ENCODE results near the gene RECK.

Gene RECK

DNA sequence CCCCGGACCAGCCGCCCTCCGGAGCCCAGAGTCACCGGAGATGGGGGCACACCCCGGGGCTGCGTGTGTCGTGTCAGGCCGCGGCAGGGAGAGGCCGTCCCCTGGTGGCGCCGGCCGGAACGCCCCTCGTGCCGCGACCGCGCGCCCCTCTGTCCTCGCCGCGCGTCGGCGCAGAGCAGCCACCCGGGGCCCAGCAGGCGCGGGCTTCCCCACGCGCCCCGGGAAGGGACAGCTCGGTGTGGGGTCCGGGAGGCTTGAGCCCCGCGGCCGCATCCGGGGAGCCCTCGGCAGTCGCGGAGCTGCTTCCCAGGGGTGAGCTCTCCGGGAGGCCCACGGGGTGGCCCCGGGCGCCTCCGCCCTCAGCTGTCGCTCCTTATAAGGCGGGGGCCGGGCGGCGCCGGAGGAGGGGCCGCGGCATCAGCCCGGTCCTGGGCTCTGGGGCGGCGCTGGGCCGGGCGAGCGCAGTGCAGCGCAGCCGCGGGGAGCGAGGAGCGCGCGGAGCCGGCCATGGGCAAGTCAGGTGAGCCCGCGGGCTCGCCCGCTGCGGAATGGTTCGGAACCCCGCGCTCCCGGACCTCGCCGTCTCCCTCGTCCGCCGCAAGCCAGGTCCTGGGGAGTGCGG, 99.7 kb downstream of the RECK start, which contains the start of gene GLIPR2:
Gene GLIPR2, plus strand, starts transcription at position 462 of the 622 bp plus-strand sequence. Its CDS starts 46 bp downstream, at position 508.
- peak within 1 kb of the TSS; percentile 69 for H3K4me3 ChIP-seq (ENCODE audit: low read depth, low read length)

DNA sequence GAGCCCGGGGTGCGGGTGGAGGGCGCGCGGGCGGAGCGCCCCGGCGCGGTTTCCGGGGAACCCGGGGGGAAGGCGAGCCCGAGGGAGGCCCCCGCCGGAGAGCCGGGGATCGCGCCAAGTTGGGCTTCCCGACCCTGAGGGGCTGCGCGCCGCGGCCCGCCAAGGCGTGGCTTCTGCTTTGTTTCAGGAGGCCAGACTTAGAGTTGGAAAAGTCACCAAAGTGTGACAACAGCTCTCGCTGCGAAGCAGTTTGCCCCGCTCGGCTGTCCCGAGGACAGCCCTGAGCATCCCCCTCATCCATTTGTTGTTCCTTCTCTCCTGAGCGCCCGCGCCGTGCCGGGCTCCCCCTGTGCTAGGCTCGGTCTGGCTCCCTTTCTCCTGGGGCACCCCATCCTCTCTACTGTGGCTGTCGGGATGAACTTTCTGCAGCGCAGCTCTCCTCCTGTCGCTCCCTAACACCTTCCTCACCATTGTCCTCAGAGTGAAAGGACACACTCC, 100.2 kb downstream of the RECK start:
- peak overlapping the region; percentile 69 for H3K4me3 ChIP-seq (ENCODE audit: low read depth, low read length)

DNA sequence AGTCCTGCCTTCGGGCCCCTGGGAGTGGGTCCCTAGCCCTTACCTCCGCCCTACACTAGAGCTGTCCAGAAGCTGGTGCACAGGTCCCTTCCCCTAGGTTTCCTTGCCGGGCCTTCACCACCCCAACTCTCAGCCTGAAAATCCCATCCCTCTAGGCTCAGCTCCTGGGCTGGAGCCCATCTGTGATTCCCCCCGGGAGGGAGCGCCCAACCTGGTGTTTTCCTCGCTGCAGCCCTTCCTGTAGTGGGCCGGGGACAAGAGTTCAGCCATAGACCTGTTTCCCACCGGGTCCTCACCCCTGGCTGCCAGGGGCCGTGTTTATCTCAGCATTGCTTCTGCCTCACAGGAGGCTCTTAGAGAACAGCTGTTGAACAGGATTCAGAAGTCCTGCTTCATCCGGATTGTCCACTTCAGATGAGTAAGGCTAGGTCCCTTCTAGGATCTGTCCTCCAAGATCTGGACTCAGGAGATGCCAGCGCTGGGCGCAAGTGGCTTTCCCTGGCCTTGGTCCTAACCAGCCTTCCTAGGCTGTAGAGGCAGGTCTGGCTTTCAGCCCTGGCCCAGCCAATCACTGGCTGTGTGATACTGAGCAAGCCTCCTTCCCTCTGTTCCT, 100.8 kb downstream of the RECK start:
- H3K4me3 ChIP-seq (ENCODE audit: low read depth, low read length) = peak overlapping the region; percentile 69

DNA sequence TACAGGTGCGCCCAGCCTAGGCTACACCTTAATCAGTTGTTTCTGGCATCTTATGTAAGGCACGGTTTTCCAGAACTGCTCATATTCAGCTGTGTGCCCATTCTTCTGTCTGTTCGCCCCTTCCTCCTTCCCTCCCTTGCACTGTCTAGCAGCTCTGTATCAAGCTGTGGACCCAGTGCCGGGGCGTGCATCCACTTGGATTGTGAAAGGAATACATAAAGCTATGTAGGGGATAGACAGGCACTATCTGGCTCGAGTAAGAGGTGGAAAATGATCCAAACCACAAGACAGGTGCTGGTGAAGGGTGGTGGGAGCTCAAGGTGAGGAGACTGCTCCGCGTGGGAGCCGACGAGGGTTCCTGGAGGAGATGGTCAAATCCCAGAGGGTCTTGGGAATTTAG, 101.8 kb downstream of the RECK start:
- H3K4me3 ChIP-seq (ENCODE audit: low read depth, low read length) = no peak overlapping the region

DNA sequence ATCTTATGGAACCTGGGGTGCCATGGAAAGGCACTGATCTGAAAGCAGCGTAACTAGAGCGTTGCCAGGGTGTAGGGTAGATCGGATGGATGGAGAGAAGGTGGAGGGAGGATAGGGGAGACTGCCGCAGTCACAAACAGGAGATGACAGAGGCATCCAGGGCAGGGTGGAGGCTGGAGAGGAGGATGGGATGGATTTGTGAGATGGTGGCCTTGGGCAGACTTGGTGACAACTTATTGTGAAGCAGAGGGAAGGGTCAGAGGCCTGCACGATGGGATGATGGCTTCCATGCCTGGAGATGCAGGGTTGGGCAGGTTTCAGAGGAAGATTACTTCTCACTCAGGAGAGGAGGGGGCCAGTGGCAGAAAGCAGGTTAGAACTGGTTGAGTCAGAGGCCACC, 102.2 kb downstream of the RECK start:
- H3K4me3 ChIP-seq (ENCODE audit: low read depth, low read length) = no peak overlapping the region

DNA sequence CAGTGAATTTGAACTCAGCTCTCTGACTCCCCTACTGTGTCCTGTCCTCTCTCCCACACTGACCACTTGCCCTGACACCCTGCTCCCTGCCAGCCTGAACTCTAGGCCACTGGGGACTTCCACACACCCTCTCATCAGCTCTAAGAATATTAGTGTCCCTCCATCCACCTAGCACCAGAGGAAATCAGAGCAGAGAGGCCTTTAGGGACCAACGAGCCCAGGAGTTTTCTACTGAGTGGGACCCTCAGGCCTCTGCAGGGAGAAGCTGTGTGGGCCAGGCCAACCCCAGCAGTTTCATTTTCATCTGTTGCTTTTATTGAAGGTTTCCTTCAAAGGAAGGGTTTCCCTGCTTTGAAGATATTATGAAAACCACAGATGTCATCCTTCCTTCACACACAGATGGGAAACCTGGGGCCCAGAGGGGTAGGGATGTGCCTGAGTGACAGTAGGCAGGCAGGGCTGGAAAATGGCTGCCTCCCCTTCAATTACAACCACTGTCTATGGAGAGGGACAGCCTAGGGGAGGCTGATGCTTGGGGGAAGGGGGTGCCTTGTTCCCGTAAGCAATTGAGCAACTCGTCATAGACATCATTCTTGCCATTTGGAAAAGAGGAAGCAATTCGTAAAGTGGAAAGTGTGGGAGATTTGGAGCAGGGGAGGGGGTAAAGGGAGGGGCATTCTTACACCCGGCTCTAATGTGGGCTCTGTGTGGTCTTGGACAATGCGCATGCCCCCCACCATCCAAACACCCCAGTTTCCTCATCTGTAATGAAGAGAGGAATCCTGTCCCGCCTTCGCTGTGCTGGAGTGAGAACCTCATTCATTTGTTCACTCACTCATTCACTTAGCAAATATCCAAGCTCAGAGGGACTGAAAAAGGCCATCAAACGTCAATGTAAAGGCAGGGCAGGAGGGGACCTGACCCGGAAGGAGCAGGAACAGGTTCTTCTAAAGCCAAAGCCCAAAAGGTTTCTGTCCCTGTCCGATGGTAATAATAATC, 103.7 kb downstream of the RECK start:
- no peak overlapping the region for H3K4me3 ChIP-seq (ENCODE audit: low read depth, low read length)

DNA sequence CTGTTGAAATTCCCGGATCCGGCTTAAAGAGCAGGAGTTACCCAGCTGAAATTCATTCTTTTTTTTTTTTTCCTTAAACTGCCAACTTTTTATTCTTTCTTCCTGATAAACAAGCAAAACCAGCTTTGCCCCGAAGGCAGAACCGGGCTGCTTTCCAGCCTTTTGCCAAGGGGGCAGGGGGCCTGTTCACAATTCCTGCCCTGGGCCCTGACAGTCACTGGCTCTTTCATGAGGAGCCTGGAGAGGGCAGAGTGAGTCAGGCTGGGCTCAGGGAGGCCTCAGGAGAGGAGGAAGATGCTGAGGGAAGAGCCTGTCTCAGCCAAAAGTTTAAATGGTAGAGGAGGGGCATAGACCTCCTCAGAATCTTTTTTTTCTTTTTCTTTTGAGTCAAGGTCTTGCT, 104.6 kb downstream of the RECK start:
- no peak overlapping the region for H3K4me3 ChIP-seq (ENCODE audit: low read depth, low read length)

DNA sequence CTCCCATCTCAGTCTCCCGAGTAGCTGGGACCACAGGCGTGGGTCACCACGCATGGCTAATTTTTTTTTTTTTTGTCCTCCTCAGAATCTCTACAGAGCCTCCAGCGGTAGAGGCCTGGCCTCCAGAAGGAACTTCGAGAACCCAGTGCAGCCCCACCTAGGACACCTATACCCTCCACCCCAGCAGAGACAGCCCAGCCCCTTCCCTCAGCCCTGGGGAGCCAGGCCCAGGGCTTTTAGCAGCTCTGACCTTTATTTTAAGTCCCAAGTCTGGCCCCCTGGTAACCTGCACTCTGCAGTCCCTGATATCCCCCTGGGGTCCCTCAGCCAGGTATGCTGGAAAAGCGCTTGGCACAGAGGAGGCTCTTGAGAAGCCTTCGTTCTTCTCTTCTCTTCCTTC, 105.0 kb downstream of the RECK start:
- H3K4me3 ChIP-seq (ENCODE audit: low read depth, low read length) = no peak overlapping the region

DNA sequence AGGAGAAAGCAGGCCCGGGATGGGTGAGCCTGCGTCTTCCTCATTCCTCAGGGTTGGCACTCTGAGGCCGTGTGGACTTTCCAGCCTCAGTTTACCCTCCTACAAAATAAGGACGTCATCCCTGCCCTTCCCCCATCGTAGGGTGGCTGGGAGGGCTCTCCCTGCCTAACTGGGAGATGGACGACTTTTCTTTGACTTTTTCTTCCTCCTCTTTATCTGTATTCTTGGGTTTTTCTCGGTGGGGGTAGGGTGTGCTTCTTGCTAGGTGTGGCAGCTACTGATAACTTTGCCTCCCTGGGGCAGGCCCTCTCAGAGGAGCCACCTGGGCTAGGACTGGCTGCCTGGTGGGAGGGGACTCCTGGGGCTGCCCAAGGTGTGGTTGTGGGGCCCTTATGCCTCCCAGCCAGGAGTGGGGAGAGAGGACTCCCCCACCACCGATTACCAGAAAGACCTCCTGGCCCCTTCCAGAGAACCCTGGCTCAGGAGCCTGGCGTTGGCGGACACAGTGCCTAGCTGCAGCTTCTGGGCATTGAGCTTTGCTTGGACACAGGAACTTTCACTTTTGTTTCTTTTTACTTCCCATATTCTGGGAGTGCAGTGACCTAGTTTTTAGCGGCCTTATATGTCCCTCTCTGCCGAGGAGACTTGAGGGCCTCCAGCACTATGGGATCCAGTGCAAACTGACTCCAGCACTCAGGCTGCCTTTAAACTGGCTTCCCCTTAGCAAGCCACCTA, 106.0 kb downstream of the RECK start:
- no peak overlapping the region for H3K4me3 ChIP-seq (ENCODE audit: low read depth, low read length)

DNA sequence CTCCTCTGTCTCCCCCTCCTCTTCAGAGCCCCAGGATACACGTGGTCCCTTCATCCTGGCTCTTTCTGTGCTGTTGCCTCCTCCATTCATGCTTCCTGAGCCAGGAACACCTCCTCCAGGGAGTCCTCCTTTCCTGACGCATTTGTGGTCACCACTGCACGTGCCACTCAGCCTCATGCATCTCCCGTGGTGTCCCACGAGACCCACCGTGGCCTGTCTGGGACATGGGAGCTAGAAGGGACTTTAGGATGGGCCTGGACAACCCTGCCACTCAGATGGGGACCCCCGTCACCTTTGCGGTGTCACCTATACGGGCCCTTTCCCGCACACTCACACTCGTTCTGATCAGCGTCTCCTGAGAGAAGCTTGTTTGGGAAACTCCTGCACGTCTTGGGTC, 106.5 kb downstream of the RECK start:
- no peak overlapping the region for H3K4me3 ChIP-seq (ENCODE audit: low read depth, low read length)

DNA sequence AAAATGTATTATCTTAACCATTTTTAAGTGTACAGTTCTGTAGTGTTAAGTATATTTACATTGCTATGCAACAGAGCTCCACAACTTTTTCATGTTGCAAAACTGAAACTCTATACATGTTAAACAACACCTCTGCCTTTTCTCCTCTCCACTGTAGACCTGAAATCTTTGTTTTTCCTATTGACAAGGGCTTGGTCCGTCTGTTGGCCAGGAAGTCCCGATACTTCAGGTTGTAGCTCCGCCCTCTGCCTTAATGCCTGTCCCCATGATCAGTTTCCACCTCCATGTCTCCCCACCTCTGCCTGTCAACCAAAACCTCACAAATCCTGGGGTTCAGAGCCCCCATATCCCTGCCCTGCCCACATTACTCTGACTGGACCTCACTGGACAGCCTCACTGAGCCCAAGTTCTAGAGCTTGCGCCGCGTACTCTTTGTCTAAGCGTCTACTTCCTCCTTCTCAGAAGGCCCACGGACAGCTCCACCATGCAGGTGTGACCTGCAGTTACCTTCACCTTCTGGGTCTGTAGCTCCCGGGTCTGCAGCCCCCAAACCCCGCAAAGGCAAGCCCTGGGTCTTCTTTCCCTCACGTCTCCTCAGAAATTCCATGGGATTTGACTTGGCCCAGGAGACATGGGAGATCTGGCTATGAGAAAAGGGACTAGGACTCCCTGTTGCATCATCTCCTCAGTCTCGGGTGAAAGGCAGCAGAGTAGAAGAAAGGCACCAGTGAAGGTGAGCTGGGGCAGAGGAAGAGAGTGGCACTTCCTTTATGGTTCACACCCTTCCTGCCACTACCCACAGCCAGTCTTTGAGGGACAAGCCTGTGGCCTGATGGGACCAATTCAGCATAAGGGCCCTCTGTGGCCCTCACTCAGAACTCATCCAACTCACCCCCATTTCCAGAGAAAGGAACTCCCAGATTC, 107.9 kb downstream of the RECK start:
- H3K4me3 ChIP-seq (ENCODE audit: low read depth, low read length) = no peak overlapping the region

DNA sequence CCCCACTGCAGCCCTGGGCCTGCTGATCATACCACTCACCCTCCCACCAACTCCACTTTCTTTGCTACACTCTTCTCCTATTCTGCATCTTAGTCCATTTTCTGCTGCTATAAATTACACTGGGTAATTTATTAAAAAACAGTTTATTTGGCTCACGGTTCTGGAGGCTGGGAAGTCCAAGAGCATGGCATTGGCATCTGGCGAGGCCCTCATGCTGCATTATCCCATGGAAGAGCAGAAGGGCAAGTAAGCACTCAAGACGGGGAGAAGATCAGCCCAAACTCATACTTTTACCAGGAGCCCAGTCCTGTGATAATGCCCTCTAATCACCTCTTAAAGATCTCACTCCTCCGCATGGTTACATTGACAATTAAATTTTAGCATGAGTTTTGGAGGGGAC, 109.3 kb downstream of the RECK start:
- H3K4me3 ChIP-seq (ENCODE audit: low read depth, low read length) = no peak overlapping the region

DNA sequence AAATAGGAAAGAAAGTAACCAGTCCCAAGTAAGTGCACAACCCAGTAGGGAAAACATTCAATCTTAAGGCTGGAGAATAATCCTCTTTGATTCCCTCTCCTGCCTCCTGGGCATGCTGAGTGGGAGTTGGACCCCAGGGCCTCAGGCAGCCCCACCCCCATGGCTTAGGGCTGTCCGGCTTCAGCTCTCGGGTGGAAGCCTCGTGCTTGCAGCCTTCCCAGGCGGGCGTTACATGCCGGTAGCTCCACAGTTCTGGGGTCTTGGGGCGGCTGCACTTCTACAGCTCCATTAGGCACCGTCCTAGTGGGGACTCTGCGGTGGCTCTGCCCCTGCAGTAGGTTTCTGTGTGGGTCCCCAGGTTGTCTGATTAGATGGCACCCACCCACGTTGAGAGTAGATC, 109.9 kb downstream of the RECK start:
- H3K4me3 ChIP-seq (ENCODE audit: low read depth, low read length) = no peak overlapping the region

DNA sequence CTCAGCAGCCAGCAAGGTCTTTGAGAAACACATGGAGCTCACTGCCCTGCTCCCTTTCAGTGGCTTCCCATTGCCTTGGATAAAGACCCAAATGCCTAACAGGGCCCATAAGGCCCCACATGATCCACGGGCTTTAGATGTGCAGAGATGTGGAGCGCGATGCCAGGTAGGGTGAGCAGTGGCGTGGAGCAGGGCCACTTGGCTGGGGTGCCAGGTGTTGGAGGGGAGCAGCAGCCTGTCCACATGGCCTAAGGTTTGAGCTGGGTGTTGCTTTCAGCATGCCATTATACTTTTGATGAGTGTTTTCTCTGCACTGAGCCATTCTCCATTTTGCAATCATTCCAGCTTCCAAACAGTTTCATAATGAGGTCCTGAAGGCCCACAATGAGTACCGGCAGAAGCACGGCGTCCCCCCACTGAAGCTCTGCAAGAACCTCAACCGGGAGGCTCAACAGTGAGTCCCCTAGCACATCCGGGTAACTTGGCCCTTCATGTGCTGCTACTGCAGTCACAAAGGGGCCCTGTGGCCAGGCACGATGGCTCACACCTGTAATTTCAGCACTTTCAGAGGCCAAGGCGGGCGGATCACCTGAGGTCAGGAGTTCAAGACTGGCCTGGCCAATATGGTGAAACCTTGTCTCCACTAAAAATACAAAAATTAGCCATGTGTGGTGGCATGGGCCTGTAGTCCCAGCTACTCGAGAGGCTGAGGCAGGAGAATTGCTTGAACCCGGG, 110.9 kb downstream of the RECK start:
- no peak overlapping the region for H3K4me3 ChIP-seq (ENCODE audit: low read depth, low read length)

DNA sequence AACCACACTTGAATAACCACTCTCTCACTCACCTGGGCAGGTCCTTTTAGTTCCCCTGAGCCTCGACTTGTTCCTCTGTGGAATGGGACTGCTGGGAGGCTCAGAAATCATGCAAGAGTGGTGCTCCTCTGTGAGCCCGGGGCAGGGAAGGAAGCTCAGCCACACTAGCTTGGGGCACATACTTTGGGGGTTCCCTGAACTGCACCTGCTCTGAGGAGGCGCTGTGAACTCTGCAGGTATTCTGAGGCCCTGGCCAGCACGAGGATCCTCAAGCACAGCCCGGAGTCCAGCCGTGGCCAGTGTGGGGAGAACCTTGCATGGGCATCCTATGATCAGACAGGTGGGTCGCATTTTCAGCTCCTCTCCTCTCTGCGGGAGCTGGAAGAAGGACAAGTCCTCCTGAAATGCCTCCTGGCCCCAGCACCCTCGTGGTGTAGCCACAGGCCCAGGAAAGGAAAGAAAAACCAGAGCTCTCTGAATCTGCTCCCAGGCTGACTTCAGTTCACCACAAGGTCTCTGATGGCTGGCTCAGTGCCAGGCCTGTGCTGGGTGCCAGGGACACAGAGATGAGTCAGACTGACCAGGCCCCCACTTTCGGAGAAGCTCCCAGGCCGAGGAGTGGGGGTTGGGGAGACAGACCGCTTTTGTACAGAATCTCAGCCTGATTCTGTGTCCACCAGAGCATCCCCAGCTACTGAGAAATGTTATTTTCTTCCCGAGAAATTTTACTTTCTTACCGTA, 111.8 kb downstream of the RECK start:
- no peak overlapping the region for H3K4me3 ChIP-seq (ENCODE audit: low read depth, low read length)

DNA sequence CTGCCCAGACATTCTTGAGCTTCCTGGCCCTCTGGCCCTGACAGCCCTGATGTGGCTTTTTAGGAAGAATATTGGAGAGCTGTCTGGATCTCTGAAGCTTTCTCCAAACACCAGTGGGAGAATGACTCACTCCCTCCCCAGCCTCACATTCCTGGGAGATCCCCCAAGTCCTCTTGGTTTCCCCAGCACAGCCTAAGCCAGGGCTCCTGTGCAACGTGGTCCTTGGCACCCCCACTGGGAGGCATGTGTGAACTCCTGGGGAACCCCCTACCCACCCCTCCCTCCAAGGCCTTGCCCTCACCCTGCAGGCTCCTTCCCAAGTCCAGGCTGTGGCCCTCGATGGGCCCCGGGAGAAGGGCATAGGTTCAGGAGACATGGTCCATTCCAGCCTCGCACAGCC, 112.5 kb downstream of the RECK start:
- no peak overlapping the region for H3K4me3 ChIP-seq (ENCODE audit: low read depth, low read length)

DNA sequence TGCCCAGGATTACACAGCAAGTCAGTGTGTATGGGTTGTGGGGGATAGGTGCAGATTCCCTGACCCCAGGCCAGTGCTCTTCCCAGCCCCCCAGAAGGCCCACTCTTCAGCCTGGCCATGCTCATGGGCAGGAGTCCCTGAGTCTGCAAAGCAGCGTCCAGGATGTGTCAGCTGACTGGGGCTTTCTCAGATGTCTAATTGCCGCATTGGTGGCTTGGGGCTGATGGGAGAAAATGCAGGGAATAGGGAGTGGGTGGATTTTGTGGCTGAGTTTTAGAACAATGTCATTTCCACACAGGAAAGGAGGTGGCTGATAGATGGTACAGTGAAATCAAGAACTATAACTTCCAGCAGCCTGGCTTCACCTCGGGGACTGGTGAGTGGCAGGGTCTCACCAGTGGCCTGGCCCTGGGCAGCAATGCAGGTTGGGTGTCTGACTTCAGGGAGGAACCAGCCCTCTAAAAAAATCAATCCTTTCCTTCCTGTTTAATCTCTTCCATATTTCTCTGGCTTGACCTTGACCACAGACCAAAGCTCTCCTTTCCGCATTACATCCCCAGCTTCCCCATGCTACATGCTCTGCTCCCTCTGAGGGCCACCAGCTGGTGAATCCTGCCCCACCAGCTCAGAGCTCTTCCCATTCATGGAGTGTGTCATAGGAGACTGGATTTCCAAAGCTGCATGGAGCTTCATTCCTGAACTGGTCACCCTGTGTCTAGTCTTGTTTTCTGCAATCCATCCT, 114.0 kb downstream of the RECK start:
- no peak overlapping the region for H3K4me3 ChIP-seq (ENCODE audit: low read depth, low read length)
